Hypothalamus (tissue), 51 donors: ENCODE results near the gene NLRC5.
"Not testable (repeated sequence)": the region's sequence is repeated elsewhere in the genome, so short reads cannot be mapped to it uniquely, and the experiment has no call there.

Experiments used
- DNase-seq, 51 donors: peaks; one replicate each; lab custom pipeline; 2025; lab: John Stamatoyannopoulos, UW

NLRC5 gene

DNA sequence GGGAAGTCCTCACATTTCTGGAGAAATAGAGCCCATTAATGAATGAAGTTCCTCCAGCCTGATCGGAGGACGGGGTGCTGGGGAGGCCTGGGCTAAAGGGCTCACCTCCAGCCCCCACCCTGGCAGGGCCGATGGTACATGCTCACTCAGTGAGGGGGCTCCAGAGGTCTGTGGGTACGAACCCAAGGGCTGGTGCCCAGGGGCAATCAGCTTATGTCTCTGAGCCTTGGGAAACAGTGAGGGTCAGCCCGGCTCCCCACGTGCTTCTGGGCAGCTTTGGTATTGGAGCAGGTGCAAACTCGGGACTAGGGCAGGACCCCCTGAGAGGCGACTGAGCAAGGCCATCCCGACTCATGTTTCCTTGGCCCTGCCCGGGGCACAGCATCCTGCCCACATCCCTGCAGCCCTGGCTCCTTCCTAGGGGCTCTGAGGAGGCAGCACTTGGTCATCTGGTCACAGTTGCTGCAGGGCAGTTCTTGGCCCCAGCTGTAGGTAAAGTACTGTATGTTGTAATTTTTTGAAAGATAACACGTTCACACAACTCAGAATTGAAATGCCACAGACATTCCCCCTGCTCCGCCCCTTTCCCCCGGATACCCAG is 28.6 kb upstream of the NLRC5 start:
- DNase-seq = no peak

DNA sequence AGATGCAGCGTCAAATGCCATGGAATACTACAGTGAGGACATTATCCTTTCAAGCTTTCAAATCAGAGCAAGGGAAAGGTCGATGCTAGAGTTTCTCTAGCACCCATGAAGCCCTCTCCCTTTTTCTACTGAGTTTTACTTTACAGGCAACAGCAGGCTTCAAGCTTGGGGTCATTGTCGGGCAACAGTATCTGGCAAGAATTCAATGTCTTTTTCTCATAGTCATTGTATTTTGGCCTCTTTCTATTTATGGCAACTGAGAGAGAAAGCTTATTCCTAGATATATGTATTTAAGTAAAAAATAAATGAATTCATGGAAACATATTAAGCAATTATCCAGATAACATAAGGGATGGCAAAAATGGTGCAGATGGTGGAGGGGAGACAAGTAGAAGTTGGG is 28.0 kb upstream of the NLRC5 start:
- no peak for DNase-seq

DNA sequence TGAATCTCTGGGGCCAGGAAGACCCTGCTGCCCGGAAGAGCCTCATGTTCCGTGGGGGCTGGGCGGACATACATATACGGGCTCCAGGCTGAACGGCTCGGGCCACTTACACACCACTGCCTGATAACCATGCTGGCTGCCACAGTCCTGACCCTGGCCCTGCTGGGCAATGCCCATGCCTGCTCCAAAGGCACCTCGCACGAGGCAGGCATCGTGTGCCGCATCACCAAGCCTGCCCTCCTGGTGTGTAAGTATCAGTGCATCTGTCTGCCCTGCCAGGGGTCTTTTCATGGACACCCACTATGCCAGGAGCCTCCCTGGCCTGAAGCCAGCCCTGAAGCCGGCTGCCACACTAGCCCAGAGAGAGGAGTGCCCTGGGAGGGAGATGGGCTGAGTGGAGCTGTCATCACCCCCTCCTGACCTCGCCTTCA is 27.5 kb upstream of the NLRC5 start, which contains the start of gene CETP:
Gene CETP, plus strand, starts transcription at position 100 of the 431 bp plus-strand sequence. Its CDS starts 30 bp downstream, at position 130.
- no peak for DNase-seq

DNA sequence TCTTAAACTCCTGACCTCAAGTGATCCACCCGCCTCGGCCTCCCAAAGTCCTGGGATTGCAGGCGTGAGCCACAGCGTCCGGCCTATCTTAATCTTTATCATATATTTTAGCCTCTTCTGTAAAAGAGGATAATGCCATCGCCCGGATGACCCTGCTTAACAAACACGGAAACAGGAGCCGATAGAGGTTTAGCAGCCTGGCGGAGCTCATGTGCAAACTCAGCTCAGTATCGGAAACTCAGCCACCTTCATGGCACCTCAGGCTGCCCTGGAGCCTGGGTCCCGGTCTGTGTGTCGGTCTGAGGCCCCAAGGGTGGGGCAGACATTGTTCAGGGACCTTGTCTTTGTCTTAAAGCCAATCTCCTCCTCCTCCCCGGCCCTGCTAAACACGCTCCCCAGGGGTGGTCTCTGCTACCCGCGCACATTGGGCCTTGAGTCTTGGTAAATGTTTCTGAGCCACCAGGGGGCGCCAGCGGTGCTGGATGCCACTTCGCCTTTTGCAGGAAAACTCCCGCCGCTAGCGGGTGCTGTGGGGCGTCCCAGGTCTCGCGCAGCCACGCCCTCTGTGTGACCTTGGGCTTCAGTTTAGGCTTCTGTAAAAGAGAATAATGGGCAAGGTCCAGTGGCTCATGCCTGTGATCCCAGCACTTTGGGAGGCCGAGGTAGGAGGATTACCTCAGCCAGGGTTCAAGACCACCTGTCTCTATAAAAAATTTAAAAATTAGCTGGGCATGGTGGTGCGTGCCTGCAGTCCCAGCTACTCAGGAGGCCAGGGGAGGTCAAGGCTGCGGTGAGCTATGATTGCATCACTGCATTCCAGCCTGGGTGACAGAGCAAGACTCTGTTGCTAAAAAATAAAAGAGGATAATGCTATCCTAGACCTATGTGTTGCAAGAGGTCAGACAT is 24.9 kb upstream of the NLRC5 start:
- peak in 35 of 51 donors; percentile 5 to 77 (median 42) for DNase-seq

DNA sequence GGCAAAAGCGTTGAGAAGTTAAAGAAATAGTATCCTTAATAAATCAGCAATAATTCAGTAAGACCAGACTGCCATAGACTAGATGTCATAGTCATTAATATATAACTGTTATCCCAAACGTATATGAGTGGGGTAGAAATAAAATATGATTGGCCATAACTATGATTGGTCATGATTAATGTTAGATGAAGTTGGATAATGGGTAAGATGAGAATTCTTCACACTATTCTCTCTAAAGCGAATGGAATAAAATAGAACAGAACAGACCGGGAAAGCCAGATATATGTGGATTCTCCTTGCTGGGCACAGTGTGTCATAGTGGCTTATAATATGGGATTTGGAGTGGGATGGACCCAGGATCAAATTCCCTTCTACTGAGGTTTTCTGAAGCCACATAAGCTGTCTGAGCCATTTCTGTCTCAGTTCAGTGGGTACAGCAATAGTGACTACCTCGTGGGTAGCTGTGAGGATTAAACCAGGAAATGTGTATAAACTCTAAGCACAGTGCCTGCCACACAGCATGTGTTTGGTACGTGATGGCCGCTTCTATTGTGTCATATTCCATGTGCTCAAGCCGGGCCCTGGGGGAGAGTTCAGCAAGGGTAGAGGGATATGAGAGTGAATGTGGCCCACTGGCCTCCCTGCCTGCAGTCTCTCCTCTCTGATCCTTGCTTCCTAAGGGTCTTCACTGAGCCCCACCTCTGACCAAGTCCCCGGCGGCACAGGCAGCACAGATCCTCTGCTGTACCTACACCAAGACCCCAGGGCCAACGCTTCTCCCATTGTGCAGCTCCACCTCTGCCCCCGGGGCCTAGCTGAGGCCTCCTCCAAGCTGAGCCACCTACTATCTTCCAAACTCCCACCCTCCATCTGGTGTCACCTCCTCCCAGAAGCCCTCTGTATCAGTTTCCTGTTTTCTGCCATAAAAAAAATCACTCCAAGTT is 23.9 kb upstream of the NLRC5 start:
- DNase-seq = peak in 14 of 51 donors; percentile 5 to 40 (median 22)

DNA sequence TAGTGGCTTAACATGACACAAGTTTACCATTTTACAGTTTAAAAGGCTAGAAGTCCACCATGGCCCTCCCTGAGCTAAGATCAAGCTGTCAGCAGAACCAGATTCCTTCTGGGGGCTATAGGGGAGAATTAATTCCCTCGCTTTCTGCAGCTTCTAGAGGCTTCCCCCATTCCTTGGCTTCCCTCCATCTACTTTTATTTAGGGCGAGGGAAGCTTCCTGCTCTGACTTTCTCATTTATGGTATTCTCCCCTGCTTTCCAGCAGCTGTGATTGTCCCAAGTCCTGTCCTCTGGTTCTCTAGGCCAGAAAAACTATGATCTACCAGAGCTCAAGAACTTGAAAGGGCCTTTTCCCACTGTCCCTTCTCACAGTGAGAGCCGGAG is 23.3 kb upstream of the NLRC5 start:
- no peak for DNase-seq

DNA sequence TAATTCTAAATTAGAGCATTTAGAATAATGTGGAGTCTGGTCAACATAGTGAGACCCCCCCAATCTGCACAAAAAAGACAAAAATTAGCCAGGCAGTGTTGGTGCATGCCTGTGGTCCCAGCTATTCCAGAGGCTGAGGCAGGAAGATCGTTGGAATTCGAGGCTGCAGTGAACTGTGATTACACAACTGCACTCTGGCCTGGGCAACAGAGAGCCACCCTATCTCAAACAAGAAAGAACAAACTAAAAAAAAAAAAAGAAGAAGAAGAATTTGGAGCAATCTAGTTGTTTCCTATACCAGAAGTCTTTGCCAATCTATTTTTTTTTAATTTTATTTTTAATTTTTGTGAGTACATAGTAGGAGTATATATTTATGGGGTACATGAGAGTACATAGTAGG is 21.6 kb upstream of the NLRC5 start:
- DNase-seq = no peak

DNA sequence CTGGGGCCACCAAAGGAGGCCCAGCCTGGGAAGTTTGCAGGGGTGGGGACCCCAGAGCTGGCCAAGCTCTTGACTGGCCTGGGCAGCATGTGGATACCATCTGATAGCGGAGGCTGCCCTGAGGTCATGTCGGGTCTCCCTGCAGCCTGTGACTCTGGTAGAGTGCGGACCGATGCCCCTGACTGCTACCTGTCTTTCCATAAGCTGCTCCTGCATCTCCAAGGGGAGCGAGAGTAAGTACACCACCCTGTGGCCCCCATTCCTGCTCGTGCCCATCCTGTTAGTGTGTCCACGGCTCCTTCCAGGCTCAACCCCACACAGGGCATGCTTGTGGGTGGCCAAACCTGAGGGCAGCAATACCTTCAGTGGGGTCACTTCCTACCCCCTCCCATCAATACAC is 19.6 kb upstream of the NLRC5 start:
- no peak for DNase-seq

DNA sequence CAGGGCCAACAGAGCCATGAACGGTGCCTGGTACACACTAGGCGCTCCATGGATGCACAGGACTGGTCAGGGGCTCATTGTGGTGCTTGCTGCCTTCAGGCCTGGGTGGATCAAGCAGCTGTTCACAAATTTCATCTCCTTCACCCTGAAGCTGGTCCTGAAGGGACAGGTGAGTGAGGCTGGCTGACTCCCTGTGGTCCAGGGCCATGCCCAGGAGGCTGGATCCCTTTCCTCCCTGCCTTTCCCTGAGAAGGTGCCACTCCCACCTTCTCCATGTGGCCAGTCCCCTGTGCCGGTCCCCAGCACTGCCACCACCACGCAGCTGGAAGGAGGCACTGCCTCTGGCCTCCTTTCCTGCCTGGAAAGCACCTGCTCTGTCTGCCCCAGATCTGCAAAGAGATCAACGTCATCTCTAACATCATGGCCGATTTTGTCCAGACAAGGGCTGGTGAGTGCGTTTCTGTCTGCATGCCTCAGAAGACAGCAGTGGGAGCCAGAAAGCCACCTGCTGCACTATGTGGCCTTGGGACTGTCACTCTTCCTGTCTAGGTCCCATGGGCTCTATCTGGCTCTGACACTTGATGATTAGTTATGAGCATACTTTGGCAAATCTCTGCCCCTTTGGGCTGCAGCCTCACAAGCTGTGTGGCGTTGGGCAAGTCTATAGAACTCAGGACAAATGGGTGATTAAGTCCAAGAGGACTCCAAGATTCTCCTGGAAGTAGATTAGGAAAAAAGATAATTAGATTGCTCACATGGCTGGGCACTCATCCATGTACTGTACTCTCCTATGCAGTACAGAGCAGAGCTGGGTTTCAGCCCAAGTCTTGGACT is 18.2 kb upstream of the NLRC5 start:
- DNase-seq = no peak

DNA sequence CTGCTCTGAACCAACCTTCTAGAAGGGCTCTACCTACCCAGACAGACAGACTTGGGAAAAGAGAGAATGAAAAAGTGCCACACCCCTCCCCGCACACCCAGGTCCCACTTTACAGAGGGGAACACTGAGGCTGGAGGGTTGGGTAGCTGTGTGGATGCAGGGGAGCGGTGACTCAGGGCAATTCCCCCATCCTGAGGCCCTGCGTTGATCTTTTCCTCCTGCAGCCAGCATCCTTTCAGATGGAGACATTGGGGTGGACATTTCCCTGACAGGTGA is 17.7 kb upstream of the NLRC5 start:
- DNase-seq = no peak

DNA sequence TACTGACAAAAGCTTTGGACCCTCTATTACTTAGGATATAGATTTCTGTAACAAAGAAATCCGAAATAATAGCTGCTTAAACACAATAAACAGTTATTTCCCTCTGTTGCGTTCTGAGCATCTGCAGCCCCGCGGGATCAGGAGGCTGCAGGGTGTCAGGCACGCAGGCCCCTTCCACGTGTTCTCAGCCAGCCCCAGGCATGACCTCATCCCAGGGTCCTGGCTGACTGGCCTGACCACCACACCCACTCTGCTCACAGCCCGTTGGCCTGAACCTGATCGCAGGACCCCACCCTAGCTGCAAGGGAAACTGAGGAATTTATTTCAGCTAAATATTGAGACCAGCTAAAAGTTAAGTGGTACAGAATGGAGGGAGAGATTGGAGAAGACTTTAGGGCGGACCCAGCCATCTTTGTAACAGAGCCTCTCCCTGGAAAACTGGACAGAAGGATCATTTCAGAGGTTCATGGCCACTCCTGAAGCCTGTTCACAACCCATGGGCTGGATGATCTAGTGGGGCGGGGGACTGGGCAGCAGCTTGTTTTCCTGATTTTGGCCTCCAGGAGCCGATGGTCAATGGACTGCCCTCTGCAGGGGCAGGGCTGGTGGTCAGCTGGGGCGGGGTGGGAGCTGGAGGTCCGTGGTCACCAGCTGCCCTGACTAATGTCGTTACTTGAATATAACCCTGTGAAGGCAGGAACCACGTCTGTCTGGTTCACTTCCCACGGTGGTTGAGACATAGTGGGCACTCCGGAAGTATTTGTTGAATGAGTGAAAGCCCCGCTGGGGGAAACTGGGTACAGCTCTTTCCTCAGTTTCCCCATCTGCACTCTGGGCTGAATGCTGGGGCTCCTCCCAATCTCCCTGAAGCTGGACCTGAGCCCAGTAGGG is 16.7 kb upstream of the NLRC5 start:
- DNase-seq = no peak

DNA sequence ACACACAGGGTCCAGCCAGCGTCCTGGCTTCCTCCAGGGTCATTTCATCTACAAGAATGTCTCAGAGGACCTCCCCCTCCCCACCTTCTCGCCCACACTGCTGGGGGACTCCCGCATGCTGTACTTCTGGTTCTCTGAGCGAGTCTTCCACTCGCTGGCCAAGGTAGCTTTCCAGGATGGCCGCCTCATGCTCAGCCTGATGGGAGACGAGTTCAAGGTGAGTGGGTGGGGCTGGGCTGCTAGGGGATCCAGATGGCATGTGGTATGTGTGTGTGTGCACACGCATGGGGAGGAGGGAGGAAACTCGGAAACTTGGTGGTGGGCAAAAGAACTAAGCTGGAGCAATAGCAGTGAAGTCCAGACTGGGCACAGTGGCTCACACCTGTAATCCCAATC is 16.1 kb upstream of the NLRC5 start:
- DNase-seq = no peak

DNA sequence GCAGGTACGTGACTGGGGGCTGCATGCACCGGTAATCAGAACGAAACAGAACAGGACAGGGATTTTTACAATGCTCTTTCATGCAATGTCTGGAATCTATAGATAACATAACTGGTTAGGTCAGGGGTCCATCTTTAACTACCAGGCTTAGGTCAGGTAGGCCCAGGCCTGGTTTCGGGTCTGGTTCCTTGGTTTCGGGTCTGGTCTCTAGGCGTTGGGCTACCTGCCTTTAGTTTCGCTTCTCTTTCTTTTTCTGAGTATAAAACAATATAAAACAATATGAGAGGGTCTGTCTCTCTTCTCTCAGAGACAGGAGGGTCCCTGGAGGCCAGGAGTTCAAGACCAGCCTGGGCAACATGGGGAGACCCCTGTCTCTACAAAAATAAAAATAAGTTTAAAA is 15.5 kb upstream of the NLRC5 start:
- not testable (repeated sequence) for DNase-seq

DNA sequence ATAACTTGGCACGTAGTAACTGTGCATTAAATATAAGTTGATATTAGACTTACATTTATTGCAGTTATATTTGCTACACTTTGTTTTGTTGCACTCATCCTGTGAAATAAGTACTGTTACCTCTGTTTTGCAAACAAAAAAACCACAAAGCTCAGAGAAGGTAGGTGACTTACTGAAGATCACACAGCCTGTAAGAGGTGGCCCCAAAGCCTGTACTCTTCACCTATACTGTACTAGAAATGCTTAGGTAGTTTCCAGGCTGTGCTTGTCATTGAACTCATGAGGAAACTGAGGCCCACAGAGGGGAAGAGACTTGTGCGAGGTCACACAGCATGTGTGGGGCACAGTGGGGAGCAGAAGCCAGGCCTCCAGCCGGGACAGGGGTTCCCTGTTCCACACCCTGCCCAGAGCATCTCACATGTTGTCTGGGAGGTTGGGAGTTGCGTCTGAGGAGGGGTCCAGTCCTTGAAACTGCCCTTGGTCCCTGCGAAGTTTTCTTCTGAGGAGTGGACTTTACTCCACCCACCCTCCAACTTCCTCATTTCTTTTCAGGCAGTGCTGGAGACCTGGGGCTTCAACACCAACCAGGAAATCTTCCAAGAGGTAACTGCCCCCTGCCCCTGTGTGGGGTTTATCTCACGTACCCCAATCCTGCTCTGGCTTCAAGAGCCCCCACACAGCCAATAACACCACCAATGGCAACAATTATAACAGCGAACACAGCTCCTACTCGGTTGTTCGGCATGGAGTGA is 14.6 kb upstream of the NLRC5 start:
- no peak for DNase-seq

DNA sequence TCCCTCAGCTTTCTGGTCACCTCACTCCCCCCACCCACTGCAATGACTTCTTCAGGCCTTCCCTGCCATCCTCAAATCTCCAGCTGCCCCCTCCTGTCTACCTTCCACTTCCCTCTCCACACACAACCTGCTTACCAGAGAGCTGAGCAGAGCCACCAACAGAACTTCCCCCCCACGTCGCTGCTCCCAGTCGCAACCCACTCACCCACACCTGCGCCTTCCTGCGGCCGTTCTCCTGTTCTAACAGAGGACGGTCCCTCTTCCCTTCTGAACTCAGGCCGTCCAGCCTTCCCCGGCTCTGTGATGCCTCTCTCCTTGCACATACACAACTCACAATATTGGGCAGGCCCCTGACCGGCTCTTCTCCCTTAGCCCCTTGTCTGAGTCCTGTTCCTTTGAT is 13.6 kb upstream of the NLRC5 start:
- no peak for DNase-seq

DNA sequence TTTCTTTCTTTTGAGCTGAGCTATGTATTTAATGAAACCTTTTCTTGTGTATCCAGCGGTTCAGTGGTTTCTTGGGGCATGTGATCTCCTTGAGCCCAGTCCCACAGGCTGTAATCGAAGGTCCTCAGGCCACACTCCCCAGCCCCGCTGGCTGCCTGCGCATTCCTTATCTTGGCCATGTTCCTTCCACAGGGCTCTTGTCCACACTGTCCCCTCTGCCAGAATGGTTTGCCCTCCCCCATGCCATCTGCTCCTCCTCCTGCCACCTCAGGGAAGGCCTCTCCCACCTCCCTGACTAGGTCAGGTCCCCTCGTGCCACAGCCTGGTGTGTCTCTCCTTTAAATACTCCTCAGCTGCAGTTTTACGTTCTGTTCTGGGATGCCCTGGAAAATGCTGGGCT is 12.1 kb upstream of the NLRC5 start:
- no peak for DNase-seq

DNA sequence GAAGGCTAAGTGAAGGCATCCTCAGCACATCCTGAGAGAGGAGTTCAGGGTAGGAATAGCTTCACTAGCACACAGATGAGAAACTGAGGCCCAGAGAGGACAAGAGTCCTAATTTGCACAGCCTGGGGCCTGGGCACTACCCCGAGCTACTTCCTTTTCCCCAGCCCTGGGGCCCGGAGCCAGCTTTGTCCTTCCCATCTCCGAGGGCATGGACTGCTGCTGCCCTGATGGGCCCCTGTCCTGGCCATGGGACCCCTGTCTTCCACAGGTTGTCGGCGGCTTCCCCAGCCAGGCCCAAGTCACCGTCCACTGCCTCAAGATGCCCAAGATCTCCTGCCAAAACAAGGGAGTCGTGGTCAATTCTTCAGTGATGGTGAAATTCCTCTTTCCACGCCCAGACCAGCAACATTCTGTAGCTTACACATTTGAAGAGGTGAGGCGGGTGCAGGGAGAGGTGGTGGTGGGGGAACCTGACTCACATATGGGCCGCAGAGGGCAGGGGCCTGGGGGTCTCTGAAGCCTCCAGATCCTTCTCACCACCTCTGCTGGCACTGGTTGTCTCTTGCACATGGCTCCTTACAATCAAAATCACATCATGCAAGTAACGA is 11.4 kb upstream of the NLRC5 start:
- no peak for DNase-seq

DNA sequence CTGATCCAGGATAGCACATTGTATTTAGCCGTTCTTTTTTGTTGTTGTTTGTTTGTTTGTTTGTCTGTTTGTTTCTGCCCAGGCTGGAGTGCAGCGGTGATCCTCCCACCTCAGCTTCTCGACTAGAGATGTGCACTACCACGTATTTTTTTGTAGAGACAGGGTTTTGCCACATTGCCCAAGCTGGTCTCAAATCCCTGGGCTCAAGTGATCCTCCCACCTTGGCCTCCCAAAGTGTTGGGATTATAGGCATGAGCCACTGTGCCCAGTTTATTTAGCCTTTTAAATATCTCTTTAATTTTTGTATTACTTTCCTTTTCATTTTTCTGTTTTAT is 9.2 kb upstream of the NLRC5 start:
- DNase-seq = no peak
